Ishikawa (cell line): Measurements from ENCODE around the gene YTHDF1.

ENCODE experiments used
- CEBPB ChIP-seq: IDR thresholded peaks from 2 replicates; pipeline ENCODE4 v1.6.1; 2012
- CREB1 ChIP-seq: IDR thresholded peaks from 2 replicates; pipeline ENCODE4 v1.6.1; 2012; ENCODE audit warnings: low read depth
- EGR1 ChIP-seq: IDR thresholded peaks from 2 replicates; pipeline ENCODE4 v1.6.1; 2012
- EP300 ChIP-seq: IDR thresholded peaks from 2 replicates; pipeline ENCODE4 v1.6.1; 2012; ENCODE audit warnings: borderline replicate concordance
- FOXM1 ChIP-seq: IDR thresholded peaks from 2 replicates; pipeline ENCODE4 v1.6.1; 2012; ENCODE audit warnings: low read depth, borderline replicate concordance
- NFIC ChIP-seq: IDR thresholded peaks from 2 replicates; pipeline ENCODE4 v1.6.1; 2012
- RAD21 ChIP-seq: IDR thresholded peaks from 2 replicates; pipeline ENCODE4 v1.6.1; 2012; ENCODE audit warnings: low read depth
- TAF1 ChIP-seq: IDR thresholded peaks from 2 replicates; pipeline ENCODE4 v1.6.1; 2012; ENCODE audit warnings: low read depth, mild to moderate bottlenecking
- TCF12 ChIP-seq: IDR thresholded peaks from 2 replicates; pipeline ENCODE4 v1.6.1; 2012; ENCODE audit warnings: low read depth
- TEAD4 ChIP-seq: IDR thresholded peaks from 2 replicates; pipeline ENCODE4 v1.6.1; 2012
- USF1 ChIP-seq: IDR thresholded peaks from 2 replicates; pipeline ENCODE4 v1.6.1; 2012
- YY1 ChIP-seq: IDR thresholded peaks from 2 replicates; pipeline ENCODE4 v1.6.1; 2012; ENCODE audit warnings: low read depth
- ZBTB7A ChIP-seq: IDR thresholded peaks from 2 replicates; pipeline ENCODE4 v1.6.1; 2012; ENCODE audit warnings: low read depth
- TF ChIP-seq, protein P1 (sequence below): IDR thresholded peaks from 2 replicates; pipeline ENCODE4 v1.6.1; 2012; ENCODE audit warnings: low read depth, mild to moderate bottlenecking
- TF ChIP-seq, protein P2 (sequence below): IDR thresholded peaks from 2 replicates; pipeline ENCODE4 v1.6.1; 2012

The YTHDF1 gene

GRCh38 chr20:63159826-63160640, 55.9 kb downstream of the YTHDF1 start:
- TF ChIP-seq, protein P1, sequence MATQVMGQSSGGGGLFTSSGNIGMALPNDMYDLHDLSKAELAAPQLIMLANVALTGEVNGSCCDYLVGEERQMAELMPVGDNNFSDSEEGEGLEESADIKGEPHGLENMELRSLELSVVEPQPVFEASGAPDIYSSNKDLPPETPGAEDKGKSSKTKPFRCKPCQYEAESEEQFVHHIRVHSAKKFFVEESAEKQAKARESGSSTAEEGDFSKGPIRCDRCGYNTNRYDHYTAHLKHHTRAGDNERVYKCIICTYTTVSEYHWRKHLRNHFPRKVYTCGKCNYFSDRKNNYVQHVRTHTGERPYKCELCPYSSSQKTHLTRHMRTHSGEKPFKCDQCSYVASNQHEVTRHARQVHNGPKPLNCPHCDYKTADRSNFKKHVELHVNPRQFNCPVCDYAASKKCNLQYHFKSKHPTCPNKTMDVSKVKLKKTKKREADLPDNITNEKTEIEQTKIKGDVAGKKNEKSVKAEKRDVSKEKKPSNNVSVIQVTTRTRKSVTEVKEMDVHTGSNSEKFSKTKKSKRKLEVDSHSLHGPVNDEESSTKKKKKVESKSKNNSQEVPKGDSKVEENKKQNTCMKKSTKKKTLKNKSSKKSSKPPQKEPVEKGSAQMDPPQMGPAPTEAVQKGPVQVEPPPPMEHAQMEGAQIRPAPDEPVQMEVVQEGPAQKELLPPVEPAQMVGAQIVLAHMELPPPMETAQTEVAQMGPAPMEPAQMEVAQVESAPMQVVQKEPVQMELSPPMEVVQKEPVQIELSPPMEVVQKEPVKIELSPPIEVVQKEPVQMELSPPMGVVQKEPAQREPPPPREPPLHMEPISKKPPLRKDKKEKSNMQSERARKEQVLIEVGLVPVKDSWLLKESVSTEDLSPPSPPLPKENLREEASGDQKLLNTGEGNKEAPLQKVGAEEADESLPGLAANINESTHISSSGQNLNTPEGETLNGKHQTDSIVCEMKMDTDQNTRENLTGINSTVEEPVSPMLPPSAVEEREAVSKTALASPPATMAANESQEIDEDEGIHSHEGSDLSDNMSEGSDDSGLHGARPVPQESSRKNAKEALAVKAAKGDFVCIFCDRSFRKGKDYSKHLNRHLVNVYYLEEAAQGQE = no peak
- TF ChIP-seq FOXM1 = no peak
- no peak for TF ChIP-seq RAD21
- TF ChIP-seq EGR1 = no peak
- no peak for TF ChIP-seq USF1
- no peak for TF ChIP-seq TCF12
- TF ChIP-seq YY1 = no peak
- TF ChIP-seq NFIC = no peak
- no peak for TF ChIP-seq TAF1
- TF ChIP-seq ZBTB7A = no peak
- TF ChIP-seq, protein P2, sequence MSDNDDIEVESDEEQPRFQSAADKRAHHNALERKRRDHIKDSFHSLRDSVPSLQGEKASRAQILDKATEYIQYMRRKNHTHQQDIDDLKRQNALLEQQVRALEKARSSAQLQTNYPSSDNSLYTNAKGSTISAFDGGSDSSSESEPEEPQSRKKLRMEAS = no peak

DNA sequence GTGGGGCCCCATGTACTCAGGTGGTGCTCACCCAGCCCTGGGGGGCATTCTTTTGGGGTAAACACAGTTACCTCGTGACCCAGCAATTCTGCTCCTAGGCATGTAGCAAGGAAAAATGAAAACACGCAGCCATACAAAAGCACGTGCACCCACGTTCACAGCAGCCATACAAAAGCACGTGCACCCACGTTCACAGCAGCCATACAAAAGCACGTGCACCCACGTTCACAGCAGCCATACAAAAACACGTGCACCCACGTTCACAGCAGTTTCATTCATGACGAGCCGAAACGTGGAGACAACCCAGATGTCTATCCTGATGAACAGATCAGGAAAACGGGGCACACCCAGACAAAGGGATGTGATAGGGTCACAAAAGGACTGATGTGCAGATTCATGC, 57.1 kb downstream of the YTHDF1 start:
- TF ChIP-seq EP300 (no peak), NFIC (no peak), CEBPB (no peak), CREB1 (no peak), TAF1 (no peak), ZBTB7A (no peak), FOXM1 (no peak), TCF12 (no peak)
- TF ChIP-seq, protein P2 = no peak

- TF ChIP-seq CEBPB = no peak
These were observed 57.6 kb downstream of the YTHDF1 start for GRCh38 chr20:63158352-63158751.

DNA sequence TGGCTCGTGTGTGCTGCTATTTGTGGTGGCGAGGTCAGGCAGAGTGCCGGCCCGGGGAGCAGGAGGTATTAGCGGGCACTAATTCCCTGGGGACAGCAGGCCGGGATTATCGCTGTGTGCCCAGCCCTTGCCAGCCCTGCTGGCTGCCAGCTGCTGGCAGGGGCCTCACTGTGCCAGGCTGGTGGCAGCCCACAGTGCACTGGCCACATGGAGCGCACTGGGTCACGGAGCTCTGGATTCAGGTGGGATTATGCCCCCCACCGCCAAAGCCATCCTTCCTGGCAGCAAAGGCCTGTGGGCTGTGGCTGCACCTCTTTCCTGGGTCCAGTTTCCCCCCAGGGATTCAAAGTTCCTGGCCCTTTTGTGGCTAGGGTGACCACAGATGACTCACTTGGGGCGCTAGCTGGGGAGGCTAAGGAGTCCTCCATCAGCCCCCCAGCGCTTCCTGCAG, 59.7 kb downstream of the YTHDF1 start:
- TF ChIP-seq CREB1 (no peak), NFIC (no peak), EP300 (no peak), CEBPB (no peak), TAF1 (no peak), TCF12 (no peak), USF1 (no peak), YY1 (no peak), TEAD4 (no peak), RAD21 (no peak)
- TF ChIP-seq, protein P1 = no peak

DNA sequence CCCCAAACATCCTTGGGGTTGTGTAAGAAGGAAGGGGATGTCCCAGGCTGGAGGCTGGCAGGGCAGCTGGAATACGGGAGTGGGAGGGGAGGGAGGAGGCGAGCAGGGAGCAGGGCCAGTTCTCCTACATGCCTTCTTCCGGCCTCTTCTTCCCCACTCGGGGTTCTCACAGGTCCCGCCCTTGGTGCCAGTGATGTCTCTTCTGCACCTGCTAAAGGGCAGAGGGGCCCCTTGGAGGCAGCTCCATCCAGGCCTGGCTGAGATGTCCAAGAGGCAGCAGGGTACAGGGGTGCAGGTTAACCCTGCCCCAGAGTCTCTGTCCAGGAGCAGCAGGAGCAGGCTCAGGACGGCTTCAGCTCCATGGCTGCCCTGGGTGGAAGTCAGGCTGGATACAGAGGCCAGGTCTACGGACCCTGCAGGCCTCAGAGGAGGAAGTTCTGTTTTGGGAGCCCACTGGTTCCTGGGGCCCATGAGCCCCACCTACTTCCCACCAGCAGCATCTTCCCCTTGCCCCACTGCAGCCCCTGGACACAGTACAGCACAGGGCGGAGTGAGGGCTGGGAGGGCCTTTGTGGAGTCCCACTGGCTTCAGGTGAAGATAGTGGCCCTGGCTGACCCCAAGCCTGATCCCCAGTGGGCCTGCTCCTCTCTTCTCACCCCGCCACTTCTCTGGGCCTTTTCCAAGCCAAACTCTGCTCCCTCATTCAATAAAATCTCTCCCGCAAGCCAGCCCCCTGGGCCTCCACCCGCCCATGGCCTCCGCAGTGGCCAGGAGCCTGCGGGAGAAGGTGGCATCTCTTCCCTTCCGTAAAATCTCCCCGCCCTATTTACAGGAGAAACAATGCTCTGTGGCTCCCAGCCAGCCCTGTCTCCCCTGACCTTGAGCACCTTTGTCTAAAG, 60.4 kb downstream of the YTHDF1 start:
- TF ChIP-seq CEBPB = no peak
- no peak for TF ChIP-seq YY1
- no peak for TF ChIP-seq USF1
- no peak for TF ChIP-seq NFIC
- TF ChIP-seq, protein P1 = no peak
- TF ChIP-seq TEAD4 = no peak
- no peak for TF ChIP-seq ZBTB7A
- no peak for TF ChIP-seq RAD21
- no peak for TF ChIP-seq CREB1
- no peak for TF ChIP-seq TAF1
- no peak for TF ChIP-seq EP300
- TF ChIP-seq, protein P2 = no peak
- TF ChIP-seq EGR1 = no peak
- TF ChIP-seq TCF12 = no peak
- no peak for TF ChIP-seq FOXM1
